Neural progenitor cell (in vitro differentiated cells): ENCODE results near the gene ITGA4.

ENCODE experiments used
- CTCF ChIP-seq: fragments of 200-600 bp; sonication (generic); IDR thresholded peaks from 2 replicates; pipeline ENCODE4 v1.5.1; 2017; ENCODE audit warnings: antibody characterized with exemption, mild to moderate bottlenecking
- EZH2 ChIP-seq: fragments of 200-600 bp; sonication (generic); IDR thresholded peaks from 2 replicates; pipeline ENCODE4 v1.6.1; 2017; ENCODE audit warnings: antibody characterized with exemption, mild to moderate bottlenecking, moderate library complexity
- EZH2phosphoT487 ChIP-seq: fragments of 200-600 bp; sonication (generic); IDR thresholded peaks from 2 replicates; pipeline ENCODE4 v1.6.1; 2017; ENCODE audit warnings: antibody characterized with exemption

DNA sequence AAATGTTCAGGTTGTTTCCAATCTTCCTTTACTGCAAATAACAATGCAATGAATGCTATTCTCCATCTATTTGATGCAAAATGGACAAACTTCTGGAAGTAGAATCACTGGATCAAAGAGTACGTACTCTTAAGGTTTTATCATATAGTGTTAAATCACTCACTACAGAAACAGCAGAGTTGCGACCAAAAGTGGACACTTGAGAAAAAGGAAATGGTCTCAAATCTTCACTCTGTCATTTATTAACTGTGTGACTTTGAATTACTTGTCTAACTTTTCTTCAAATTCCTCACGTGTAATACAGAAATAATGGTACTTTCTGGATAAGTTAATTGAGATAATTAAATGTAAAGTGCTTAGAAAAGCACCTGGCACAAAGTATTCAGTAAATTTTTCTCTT is 121.6 kb downstream of the ITGA4 start:
- TF ChIP-seq CTCF (no peak), EZH2phosphoT487 (no peak), EZH2 (no peak)
